T-helper 17 cell (primary cell): ENCODE measurements around the gene COBL. TPM values are rescaled to one million over a fixed set of nuclear protein-coding genes. Genes with fewer than 3 reads are reported as not detected.

Experiments
- ATAC-seq: fragments of 150-1000 bp; cut with Tn5 transposase; 2 replicates; pipeline ENCODE4 v1.10.0; 2021; ENCODE audit warnings: mild to moderate bottlenecking, moderate library complexity
- DNase-seq, 3 donors: peaks; one replicate each; pipeline versions ENCODE4 v3.0.0 to v3.0.0-alpha.2; 2020 to 2021
- H3K9me3 ChIP-seq: one replicate; pipeline ENCODE4 v1.7.0; 2013; ENCODE audit warnings: low read length, mild to moderate bottlenecking; ENCODE audit not compliant: control insufficient read depth, poor library complexity, severe bottlenecking
- H3K27ac Mint-ChIP-seq: one replicate; pipeline ENCODE4 v1.8.0; 2022; ENCODE audit warnings: mild to moderate bottlenecking, moderate library complexity, mixed read lengths
- H3K27me3 Mint-ChIP-seq: one replicate; pipeline ENCODE4 v1.8.0; 2022; ENCODE audit warnings: mixed read lengths
- H3K36me3 Mint-ChIP-seq: one replicate; pipeline ENCODE4 v1.8.0; 2022; ENCODE audit warnings: low read depth, mixed read lengths
- H3K4me1 Mint-ChIP-seq: one replicate; pipeline ENCODE4 v1.8.0; 2022; ENCODE audit warnings: mild to moderate bottlenecking, mixed read lengths
- H3K4me3 Mint-ChIP-seq: one replicate; pipeline ENCODE4 v1.8.0; 2022; ENCODE audit warnings: mild to moderate bottlenecking, moderate library complexity, mixed read lengths
- total RNA-seq, 4 donors: library from RNA in 2 of 4; stranded (reverse) in 2 of 4; gene quantifications; one replicate each; pipeline ENCODE4 v1.2.3 and lab custom pipeline; 2022 to 2026

The COBL gene
- total RNA-seq, 2 donors from 2014 or later, result not detected

- H3K4me3 Mint-ChIP-seq, result no peak overlapping the region
- H3K36me3 Mint-ChIP-seq, result no peaks in the 10 kb centered on the region
- H3K27ac Mint-ChIP-seq, result no peak overlapping the region
- peaks cover 2% of the 10 kb centered on the region for H3K4me1 Mint-ChIP-seq
- DNase-seq (no peak), ATAC-seq (no peak)
- H3K9me3 ChIP-seq, result no peaks in the 10 kb centered on the region
- H3K27me3 Mint-ChIP-seq, result peaks cover 35% of the 10 kb centered on the region
Observed at GRCh38 chr7:51053160-51053925, 263.3 kb downstream of the COBL start.

DNA sequence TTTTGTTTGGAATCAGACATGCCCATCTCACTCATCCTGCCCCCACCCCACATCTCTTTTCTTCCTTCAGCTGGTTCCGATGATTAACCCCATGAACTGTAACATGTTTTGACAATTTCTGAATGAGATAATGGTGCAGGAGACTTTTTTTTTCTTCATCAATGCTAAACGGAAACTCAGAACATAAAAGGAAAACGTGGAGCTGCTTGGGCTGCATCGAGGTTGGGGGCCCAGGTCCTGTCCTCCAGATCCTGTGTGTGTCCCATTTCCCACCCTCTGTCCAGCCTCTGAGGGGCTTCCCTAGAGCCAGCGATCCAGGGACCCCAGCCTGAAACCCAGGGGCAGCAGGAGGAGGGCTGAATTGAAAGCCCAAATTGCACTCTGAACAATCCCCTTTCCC lies 270.1 kb downstream of the COBL start:
- ATAC-seq, result no peak

DNA sequence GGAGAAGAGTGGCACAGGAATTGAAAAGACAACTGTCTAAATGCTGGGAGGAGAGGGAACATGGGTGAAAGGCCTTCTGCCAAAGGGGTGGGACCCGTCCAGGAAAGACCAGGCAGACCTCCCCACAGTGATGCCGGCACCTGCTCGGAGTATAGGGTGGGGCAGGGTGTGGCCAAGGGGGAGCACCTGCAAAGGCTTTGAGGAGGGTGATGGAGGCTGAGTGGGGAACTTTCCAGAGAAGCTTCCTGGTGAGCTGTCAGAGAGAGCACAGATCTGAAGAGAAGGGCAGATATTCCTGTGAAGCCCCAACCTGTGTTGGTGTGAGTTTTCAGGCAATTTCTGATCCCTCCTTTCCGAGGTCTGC lies 270.5 kb downstream of the COBL start:
- no peaks in the 10 kb centered on the region for H3K9me3 ChIP-seq
- H3K27me3 Mint-ChIP-seq, result peaks cover 46% of the 10 kb centered on the region
- DNase-seq (no peak), ATAC-seq (no peak)
- no peaks in the 10 kb centered on the region for H3K36me3 Mint-ChIP-seq
- peaks cover 2% of the 10 kb centered on the region for H3K4me1 Mint-ChIP-seq
- no peak overlapping the region for H3K4me3 Mint-ChIP-seq
- no peak overlapping the region for H3K27ac Mint-ChIP-seq

More for the DNA sequence above, 270.1 kb downstream of the COBL start:
- no peaks in the 10 kb centered on the region for H3K9me3 ChIP-seq
- Mint-ChIP-seq H3K4me1 (peaks cover 2% of the 10 kb centered on the region), H3K4me3 (no peak overlapping the region), H3K27ac (no peak overlapping the region), H3K36me3 (no peaks in the 10 kb centered on the region), H3K27me3 (peaks cover 50% of the 10 kb centered on the region)
- DNase-seq, result no peak

DNA sequence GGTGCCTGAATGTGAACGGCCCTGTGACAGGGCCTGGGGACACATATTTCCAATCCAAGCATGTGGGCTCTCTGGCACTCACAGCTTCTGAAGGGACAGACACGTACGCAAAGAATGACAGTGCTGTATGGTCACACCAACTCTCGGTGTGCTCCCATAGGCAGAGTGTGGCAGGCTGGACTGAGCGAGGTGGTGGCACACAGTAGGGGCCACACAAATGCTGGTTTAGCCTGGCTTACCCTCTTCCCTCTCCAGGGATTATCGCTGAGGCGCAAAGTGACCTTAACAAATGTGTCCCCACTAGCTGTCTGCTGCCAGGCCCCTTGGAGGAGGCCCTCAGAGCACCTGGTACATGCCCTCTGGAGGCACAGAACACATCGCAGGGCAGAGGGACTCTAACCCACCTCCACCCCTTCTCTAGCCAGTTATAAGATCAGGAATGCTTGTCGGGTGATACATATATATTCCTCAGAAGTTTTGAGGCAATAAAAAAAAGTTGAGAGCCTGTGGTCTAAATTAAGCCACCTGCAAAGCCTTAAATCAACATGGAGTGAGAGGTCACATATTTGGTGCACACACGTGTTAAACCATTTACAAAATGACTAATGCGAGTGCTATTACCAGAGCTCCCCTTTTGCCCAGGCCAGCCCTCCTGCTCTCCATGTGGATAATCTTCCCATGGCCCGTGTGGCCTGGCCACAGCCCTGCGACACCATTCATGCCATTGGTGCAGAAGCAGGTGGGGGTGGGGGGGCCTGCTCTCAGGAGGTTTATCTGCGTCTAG lies 271.1 kb downstream of the COBL start:
- H3K36me3 Mint-ChIP-seq, result no peaks in the 10 kb centered on the region
- no peaks in the 10 kb centered on the region for H3K9me3 ChIP-seq

GRCh38 chr7:51043461-51043860 lies 273.1 kb downstream of the COBL start:
- Mint-ChIP-seq H3K27ac (no peak overlapping the region), H3K4me1 (no peaks in the 10 kb centered on the region), H3K27me3 (peaks cover 41% of the 10 kb centered on the region), H3K36me3 (no peaks in the 10 kb centered on the region), H3K4me3 (no peak overlapping the region)
- H3K9me3 ChIP-seq, result no peaks in the 10 kb centered on the region
- ATAC-seq (no peak), DNase-seq (no peak)

More for the DNA sequence above, 271.1 kb downstream of the COBL start:
- Mint-ChIP-seq H3K4me3 (no peak overlapping the region), H3K27ac (no peak overlapping the region), H3K27me3 (peaks cover 43% of the 10 kb centered on the region), H3K4me1 (peaks cover 2% of the 10 kb centered on the region)
- DNase-seq (no peak), ATAC-seq (no peak)

DNA sequence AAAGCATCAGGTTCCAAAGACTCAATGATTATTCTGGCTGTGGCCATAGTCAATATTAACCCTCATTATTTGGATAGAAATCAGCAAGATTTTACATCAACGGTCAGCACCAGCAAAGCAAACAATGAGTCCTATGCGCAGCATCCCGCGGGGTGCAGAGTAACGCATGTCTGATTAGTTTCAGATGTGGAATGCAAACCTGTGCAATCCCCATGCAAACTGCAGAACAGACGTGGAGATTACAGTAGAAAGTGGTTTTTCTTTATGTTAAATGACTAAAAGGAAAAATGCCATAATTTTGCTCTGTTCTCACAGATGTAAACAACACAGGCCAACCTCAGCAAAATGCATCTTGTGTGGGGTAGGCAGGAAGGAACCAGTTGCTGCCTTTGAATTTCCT lies 275.8 kb downstream of the COBL start:
- Mint-ChIP-seq H3K4me1 (no peaks in the 10 kb centered on the region), H3K27ac (no peak overlapping the region), H3K4me3 (no peak overlapping the region), H3K36me3 (no peaks in the 10 kb centered on the region), H3K27me3 (peaks cover 41% of the 10 kb centered on the region)
- ATAC-seq, result no peak
- H3K9me3 ChIP-seq, result no peaks in the 10 kb centered on the region
- no peak for DNase-seq

DNA sequence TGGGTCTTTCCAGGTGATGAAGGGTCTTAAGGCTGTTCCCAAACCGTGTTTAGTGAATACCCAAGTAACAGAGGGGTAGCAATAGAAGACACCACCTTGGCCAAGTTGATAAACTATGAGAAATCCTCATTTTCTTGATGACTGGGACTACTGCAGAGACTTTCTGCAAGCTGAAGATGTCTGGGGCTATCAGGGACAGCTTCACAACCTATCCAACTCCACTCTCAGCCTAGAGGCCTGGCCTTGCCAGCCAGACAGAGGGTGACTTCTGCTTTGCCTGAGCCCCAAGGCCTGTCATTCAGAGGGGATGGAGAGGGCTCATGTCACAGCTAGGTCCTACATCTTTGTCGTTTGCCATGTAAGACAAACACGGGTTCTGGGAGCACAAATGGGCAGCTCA lies 278.0 kb downstream of the COBL start:
- ATAC-seq, result no peak
- H3K9me3 ChIP-seq, result no peaks in the 10 kb centered on the region
- DNase-seq, result no peak
- no peaks in the 10 kb centered on the region for H3K36me3 Mint-ChIP-seq
- no peak overlapping the region for H3K4me3 Mint-ChIP-seq
- no peaks in the 10 kb centered on the region for H3K4me1 Mint-ChIP-seq
- peaks cover 39% of the 10 kb centered on the region for H3K27me3 Mint-ChIP-seq
- H3K27ac Mint-ChIP-seq, result no peak overlapping the region

- no peak for ATAC-seq
- Mint-ChIP-seq H3K4me1 (peaks cover 2% of the 10 kb centered on the region), H3K27me3 (peaks cover 44% of the 10 kb centered on the region), H3K27ac (no peak overlapping the region), H3K4me3 (no peak overlapping the region), H3K36me3 (no peaks in the 10 kb centered on the region)
- no peak for DNase-seq
- no peaks in the 10 kb centered on the region for H3K9me3 ChIP-seq
Observed at GRCh38 chr7:51035716-51036115, 280.9 kb downstream of the COBL start.

DNA sequence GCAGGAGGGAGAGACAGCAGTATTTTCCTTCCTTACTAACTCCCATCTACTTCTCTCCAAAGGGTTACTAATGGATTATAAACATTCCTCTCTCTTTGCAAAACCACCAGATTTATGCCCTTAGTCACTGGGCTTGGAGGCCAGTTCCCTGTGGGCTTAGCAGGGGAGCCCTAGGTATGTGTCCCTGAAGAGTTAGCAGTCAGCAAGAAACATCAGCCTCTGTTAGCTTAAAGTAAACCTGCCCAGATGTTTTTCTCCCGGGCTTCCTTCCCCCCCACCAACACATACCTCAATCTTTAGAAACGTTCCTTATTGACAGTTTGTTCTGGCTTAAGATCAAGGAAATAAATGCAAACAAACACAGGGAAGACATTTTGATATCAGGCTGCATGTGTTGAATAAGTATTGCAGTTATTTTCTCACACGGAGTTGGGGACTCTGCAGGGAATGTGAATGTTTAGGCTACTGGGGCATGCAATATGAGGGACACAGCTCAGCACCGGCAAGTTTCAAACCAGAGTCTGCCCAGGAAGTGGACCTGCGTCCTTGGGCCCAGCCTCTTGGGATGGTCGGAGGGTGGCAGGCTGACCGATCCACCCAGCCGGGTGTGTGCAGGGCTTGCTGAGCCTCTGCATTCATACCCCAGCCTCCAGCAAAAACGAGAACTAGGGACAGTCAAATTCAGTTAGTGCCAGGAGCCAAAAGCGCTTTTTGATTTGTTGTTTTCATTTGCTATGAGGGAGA lies 281.9 kb downstream of the COBL start:
- no peak for ATAC-seq

GRCh38 chr7:51033727-51034520 lies 282.7 kb downstream of the COBL start:
- no peak for ATAC-seq
- no peak for DNase-seq
- peaks cover 2% of the 10 kb centered on the region for H3K4me1 Mint-ChIP-seq
- no peaks in the 10 kb centered on the region for H3K36me3 Mint-ChIP-seq
- peaks cover 38% of the 10 kb centered on the region for H3K27me3 Mint-ChIP-seq
- no peak overlapping the region for H3K27ac Mint-ChIP-seq
- H3K4me3 Mint-ChIP-seq, result no peak overlapping the region
- H3K9me3 ChIP-seq, result no peaks in the 10 kb centered on the region

More for the DNA sequence above, 281.9 kb downstream of the COBL start:
- Mint-ChIP-seq H3K36me3 (no peaks in the 10 kb centered on the region), H3K27me3 (peaks cover 44% of the 10 kb centered on the region), H3K27ac (no peak overlapping the region), H3K4me3 (no peak overlapping the region), H3K4me1 (peaks cover 2% of the 10 kb centered on the region)
- DNase-seq, result no peak
- no peaks in the 10 kb centered on the region for H3K9me3 ChIP-seq

DNA sequence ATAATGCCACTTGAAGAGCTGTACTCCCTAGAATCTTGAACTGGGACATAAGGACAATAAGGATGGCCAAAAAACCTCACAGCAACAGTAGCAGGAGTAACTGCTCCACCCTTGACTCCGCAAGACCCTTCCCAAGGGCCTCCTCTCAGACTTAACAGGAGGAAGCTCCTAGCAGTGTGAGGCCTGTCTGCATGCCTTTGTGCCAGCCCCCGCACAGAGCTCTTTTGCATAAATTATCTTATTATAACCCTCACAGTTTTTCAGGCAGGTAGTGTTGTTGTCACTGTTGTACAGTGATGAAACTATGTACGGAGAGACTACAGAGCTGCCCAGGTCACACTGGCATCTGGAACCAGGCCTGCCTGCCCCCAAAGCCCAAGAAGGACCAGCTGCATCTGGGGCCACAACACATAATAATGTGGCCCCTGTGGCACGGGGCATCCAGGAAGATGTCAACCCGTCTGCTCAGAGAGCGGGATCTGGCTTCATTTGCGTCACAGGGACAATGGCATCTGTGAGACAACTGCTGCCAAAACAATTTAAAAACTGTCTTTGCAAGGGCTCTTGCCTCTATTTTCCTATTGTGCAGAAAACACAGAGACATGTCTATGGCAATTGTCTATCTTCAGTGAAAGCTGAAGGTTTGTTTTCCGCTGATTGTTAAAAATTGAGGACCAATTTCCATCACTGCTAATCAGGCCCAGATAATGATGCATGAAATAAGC lies 284.7 kb downstream of the COBL start:
- H3K9me3 ChIP-seq, result no peaks in the 10 kb centered on the region
- ATAC-seq (no peak), DNase-seq (no peak)
- no peaks in the 10 kb centered on the region for H3K36me3 Mint-ChIP-seq
- H3K27ac Mint-ChIP-seq, result no peak overlapping the region
- H3K27me3 Mint-ChIP-seq, result peaks cover 34% of the 10 kb centered on the region
- peaks cover 2% of the 10 kb centered on the region for H3K4me1 Mint-ChIP-seq
- no peak overlapping the region for H3K4me3 Mint-ChIP-seq

DNA sequence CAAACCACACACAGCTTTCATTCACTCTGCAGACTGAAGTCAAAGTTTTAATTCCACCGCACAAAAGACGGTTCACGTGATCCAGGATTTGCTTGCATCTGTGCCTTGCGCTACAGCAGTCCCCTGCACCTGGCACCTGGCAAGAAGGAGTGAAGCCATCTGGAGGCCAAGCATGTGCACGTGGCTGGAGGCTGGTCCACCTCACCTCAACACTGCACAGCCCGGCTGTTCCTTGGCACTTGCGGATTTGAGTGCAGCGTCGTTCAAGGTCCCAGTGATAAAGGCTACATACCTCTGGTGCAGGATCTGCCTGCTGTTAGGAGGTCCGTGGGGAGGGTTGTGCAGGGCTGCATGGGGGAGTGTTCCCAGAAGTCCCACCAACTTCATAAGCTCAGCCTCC lies 285.4 kb downstream of the COBL start:
- no peak for DNase-seq
- H3K9me3 ChIP-seq, result no peaks in the 10 kb centered on the region
- Mint-ChIP-seq H3K4me1 (peaks cover 2% of the 10 kb centered on the region), H3K4me3 (no peak overlapping the region), H3K27ac (no peak overlapping the region), H3K27me3 (peaks cover 27% of the 10 kb centered on the region), H3K36me3 (no peaks in the 10 kb centered on the region)
- ATAC-seq, result no peak
